CD14-positive monocyte (primary cell): ENCODE results near the gene PIH1D1. TPM values are rescaled to one million over a fixed set of nuclear protein-coding genes. Genes with fewer than 3 reads are reported as not detected.

Source experiments
- DNase-seq, 3 donors: peaks; one replicate each; pipeline ENCODE4 v3.0.0-alpha.2; 2011 to 2022
- H2AFZ ChIP-seq: 2 replicates; pipeline ENCODE4 v1.6.0; 2012; ENCODE audit warnings: mild to moderate bottlenecking, low read depth, low read length, inconsistent platforms; ENCODE audit not compliant: insufficient read depth, poor library complexity, severe bottlenecking
- H3K27ac ChIP-seq, 2 donors: 1 replicate in 1 of 2; 2 replicates in 1 of 2; pipeline ENCODE4 v1.5.1; 2012 to 2013; ENCODE audit warnings: low read length in 2 of 2, control low read depth in 1 of 2, inconsistent platforms in 1 of 2, low read depth in 1 of 2, mild to moderate bottlenecking in 1 of 2
- H3K27me3 ChIP-seq, 2 donors: one replicate each; pipeline versions ENCODE4 v1.6.0 to v1.6.1; 2011 to 2013; ENCODE audit warnings: low read length in 2 of 2; ENCODE audit not compliant: control insufficient read depth in 2 of 2, insufficient read depth in 2 of 2
- H3K36me3 ChIP-seq, 2 donors: replicated peaks in 1 of 2; 1 replicate in 1 of 2; 2 replicates in 1 of 2; pipeline versions ENCODE4 v1.5.1 to v1.6.1; 2012 to 2013; ENCODE audit warnings: low read length in 2 of 2, control low read depth in 1 of 2, inconsistent platforms in 1 of 2, mild to moderate bottlenecking in 1 of 2; ENCODE audit not compliant: insufficient read depth in 2 of 2, control insufficient read depth in 1 of 2
- H3K4me1 ChIP-seq, 2 donors: 1 replicate in 1 of 2; 2 replicates in 1 of 2; pipeline versions ENCODE4 v1.5.1 to v1.6.1; 2012 to 2013; ENCODE audit warnings: low read length in 2 of 2, control low read depth in 1 of 2, inconsistent platforms in 1 of 2, mild to moderate bottlenecking in 1 of 2, moderate library complexity in 1 of 2; ENCODE audit not compliant: insufficient read depth in 2 of 2, control insufficient read depth in 1 of 2
- H3K4me2 ChIP-seq: replicated peaks from 2 replicates; pipeline ENCODE3; 2012; ENCODE audit warnings: low read length, moderate library complexity, mild to moderate bottlenecking; ENCODE audit not compliant: poor library complexity, severe bottlenecking; ENCODE audit errors: extremely low read depth
- H3K4me3 ChIP-seq, 3 experiments: fragments of 200-600 bp in 1 of 3; sonication (generic) in 1 of 3; replicated peaks in 1 of 3; 1 replicate in 2 of 3; 2 replicates in 1 of 3; pipeline ENCODE4 v1.5.1; 2011 to 2013; ENCODE audit warnings: low read length in 3 of 3, mild to moderate bottlenecking in 3 of 3, control low read depth in 2 of 3, low read depth in 2 of 3, inconsistent platforms in 1 of 3, moderate library complexity in 1 of 3
- H3K79me2 ChIP-seq: 2 replicates; pipeline ENCODE4 v1.6.0; 2012; ENCODE audit warnings: mild to moderate bottlenecking, control low read depth, inconsistent platforms, low read length, moderate library complexity; ENCODE audit not compliant: insufficient read depth
- H3K9ac ChIP-seq: 2 replicates; pipeline ENCODE4 v1.6.0; 2017; ENCODE audit warnings: low read length, mild to moderate bottlenecking; ENCODE audit not compliant: insufficient read depth, poor library complexity, severe bottlenecking
- H3K9me3 ChIP-seq, 2 donors: replicated peaks in 1 of 2; 1 replicate in 1 of 2; 2 replicates in 1 of 2; pipeline versions ENCODE4 v1.5.1 to v1.6.1; 2012 to 2013; ENCODE audit warnings: low read length in 2 of 2, control low read depth in 1 of 2; ENCODE audit not compliant: control insufficient read depth in 1 of 2, insufficient read depth in 1 of 2
- H4K20me1 ChIP-seq: 2 replicates; pipeline ENCODE4 v1.6.0; 2012; ENCODE audit warnings: mild to moderate bottlenecking, low read length, control low read depth, moderate library complexity; ENCODE audit not compliant: insufficient read depth
- H3K27ac Mint-ChIP-seq, 7 donors: one replicate each; pipeline ENCODE4 v1.8.0; 2020; ENCODE audit warnings: mild to moderate bottlenecking in 7 of 7, mixed read lengths in 7 of 7, moderate library complexity in 6 of 7, inconsistent platforms in 2 of 7
- H3K27me3 Mint-ChIP-seq, 3 donors: one replicate each; pipeline ENCODE4 v1.8.0; 2021 to 2022; ENCODE audit warnings: low read depth in 3 of 3, mild to moderate bottlenecking in 3 of 3, mixed read lengths in 3 of 3, moderate library complexity in 3 of 3, inconsistent platforms in 1 of 3
- H3K36me3 Mint-ChIP-seq, 2 donors: one replicate each; pipeline ENCODE4 v1.8.0; 2020; ENCODE audit warnings: mixed read lengths in 2 of 2, inconsistent platforms in 1 of 2, mild to moderate bottlenecking in 1 of 2
- H3K4me1 Mint-ChIP-seq: one replicate; pipeline ENCODE4 v1.8.0; 2020; ENCODE audit warnings: mild to moderate bottlenecking, mixed read lengths
- H3K4me3 Mint-ChIP-seq, 2 donors: one replicate each; pipeline ENCODE4 v1.8.0; 2020; ENCODE audit warnings: mild to moderate bottlenecking in 2 of 2, mixed read lengths in 2 of 2, moderate library complexity in 1 of 2
- H3K9me3 Mint-ChIP-seq, 7 donors: one replicate each; pipeline ENCODE4 v1.8.0; 2020 to 2022; ENCODE audit warnings: mixed read lengths in 7 of 7, mild to moderate bottlenecking in 6 of 7, moderate library complexity in 6 of 7, inconsistent platforms in 2 of 7
- WGBS: methylation state at CpG from one replicate; pipeline ENCODE4 v1.1.5; 2013; ENCODE audit warnings: missing lambda C conversion rate; ENCODE audit not compliant: insufficient coverage; 5-methylcytosine and 5-hydroxymethylcytosine counted together
- intact Hi-C, 2 donors: fragments of 100-400 bp; cut with micrococcal nuclease; formaldehyde crosslinking; loops; one replicate each; pipeline versions ENCODE4 v1.15.0 to v1.15.1; 2023
- polyA plus RNA-seq, 3 donors: library from polyadenylated mRNA; depleted of rRNA in 1 of 3; unstranded in 2 of 3; stranded (reverse) in 1 of 3; fragments of 300-500 nt in 2 of 3; fragments of >200 nt in 1 of 3; fragmentation: Illumina TruSeq in 2 of 3; gene quantifications; 1 replicate in 2 of 3; 2 replicates in 1 of 3; pipeline ENCODE4 v1.2.3, GENCODE V29; 2012 to 2021
- TF ChIP-seq, protein P1 (sequence below): fragments of 200-600 bp; IDR thresholded peaks from one replicate; pipeline ENCODE4 v1.8.0; 2022; ENCODE audit warnings: antibody characterized with exemption, mild to moderate bottlenecking

The PIH1D1 gene
- polyA plus RNA-seq, 3 donors, result 62.3 to 102 (median 83.9) TPM

DNA sequence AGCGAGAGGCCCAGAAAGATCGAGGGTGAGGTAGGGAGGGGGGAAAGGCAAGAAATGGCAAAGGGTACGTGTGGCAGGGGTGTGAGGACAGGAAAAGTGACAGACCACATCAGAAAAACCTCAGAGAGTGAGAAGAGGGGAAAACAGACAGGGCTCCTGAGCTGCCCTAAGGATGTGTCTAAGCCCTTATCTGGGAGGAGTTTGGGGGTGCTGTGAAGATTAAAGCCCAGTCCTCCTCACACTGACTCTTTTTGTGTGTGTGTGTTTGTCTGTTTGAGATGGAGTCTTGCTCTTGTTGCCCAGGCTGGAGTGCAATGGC lies 27.7 kb downstream of the PIH1D1 start:
- no peak overlapping the region for H3K4me2 ChIP-seq
- Mint-ChIP-seq H3K27me3 (peaks cover 93 to 100% (median 95%) of the 10 kb centered on the region in 3 donors), H3K4me1 (peaks cover 42% of the 10 kb centered on the region), H3K27ac (no peak overlapping the region), H3K36me3 (peaks cover 0 to 29% of the 10 kb centered on the region in 2 donors), H3K4me3 (peak overlapping the region in 1 of 2 donors; percentile 85), H3K9me3 (peaks cover 0 to 38% (median 19%) of the 10 kb centered on the region in 7 donors)
- WGBS, result 8% methylated on average over 3 of the region's 3 CpGs
- no peak for DNase-seq
- H3K27ac ChIP-seq, result no peak overlapping the region
- intact Hi-C loops, result loop anchor here in 1 of 2 donors (10.0 kb wide), 1 partner anchor 49 kb away; no protein-coding TSS in a partner anchor
- H4K20me1 ChIP-seq, result no peaks in the 10 kb centered on the region
- H2AFZ ChIP-seq, result no peak overlapping the region
- H3K36me3 ChIP-seq, result no peaks in the 10 kb centered on the region
- no peaks in the 10 kb centered on the region for H3K79me2 ChIP-seq
- peaks cover 77 to 97% of the 10 kb centered on the region in 2 donors for H3K27me3 ChIP-seq
- peaks cover 0 to 48% of the 10 kb centered on the region in 2 donors for H3K9me3 ChIP-seq
- TF ChIP-seq, protein P1, sequence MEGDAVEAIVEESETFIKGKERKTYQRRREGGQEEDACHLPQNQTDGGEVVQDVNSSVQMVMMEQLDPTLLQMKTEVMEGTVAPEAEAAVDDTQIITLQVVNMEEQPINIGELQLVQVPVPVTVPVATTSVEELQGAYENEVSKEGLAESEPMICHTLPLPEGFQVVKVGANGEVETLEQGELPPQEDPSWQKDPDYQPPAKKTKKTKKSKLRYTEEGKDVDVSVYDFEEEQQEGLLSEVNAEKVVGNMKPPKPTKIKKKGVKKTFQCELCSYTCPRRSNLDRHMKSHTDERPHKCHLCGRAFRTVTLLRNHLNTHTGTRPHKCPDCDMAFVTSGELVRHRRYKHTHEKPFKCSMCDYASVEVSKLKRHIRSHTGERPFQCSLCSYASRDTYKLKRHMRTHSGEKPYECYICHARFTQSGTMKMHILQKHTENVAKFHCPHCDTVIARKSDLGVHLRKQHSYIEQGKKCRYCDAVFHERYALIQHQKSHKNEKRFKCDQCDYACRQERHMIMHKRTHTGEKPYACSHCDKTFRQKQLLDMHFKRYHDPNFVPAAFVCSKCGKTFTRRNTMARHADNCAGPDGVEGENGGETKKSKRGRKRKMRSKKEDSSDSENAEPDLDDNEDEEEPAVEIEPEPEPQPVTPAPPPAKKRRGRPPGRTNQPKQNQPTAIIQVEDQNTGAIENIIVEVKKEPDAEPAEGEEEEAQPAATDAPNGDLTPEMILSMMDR, result no peak
- no peak overlapping the region for H3K4me3 ChIP-seq
- H3K4me1 ChIP-seq, result peaks cover 13 to 27% of the 10 kb centered on the region in 2 donors
- no peak overlapping the region for H3K9ac ChIP-seq

DNA sequence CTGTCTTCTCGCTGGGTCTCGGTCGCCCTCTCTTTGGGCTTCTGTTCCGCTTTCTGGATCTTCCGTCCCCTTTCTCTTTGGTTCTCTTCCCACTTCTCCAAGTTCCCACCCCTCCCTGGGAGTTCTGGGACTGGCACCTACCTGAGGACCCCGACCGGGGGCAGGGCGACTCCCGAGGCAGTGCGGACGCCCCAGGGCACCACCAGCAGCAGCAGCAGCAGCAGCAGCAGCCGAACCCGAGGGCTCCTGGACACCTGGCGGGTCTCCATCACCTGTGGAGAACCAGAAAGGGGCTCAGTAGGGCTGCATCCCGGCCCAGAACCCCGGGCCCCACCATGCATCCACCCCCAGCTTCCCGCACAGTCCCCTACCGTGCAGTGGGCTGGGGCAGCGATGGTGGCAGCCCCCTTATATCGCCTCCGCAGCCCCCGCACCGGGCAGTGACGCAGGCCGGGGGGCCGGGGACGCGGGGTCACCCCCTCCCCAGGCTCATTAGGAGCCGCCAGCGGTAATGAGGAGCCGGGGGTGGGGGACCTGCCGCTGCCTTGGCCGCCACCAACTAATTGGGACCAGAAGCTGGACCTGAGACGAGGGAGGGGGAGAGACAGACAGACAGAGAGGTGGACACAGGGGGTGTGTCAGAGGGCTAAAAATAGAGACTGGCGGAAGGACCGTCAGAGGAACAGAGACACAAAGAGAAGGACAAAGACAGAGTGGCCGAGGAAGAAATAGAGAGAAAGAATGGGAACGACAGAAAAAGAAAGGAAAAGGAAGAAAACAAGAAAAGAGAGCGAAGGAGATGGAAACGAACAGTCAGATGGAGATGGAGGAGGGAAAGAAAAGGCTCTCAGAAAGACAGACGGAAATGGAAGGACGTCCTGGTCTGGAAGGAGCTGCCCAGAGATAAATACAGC lies 28.3 kb downstream of the PIH1D1 start, which contains the start of gene PTH2:
Gene PTH2 (minus strand): TSS at position 371 of the 914 bp plus-strand sequence. CDS start 102 bp downstream, at position 269.
- Histone ChIP-seq H3K4me2 (peak within 1 kb of the TSS; percentile 63), H3K9me3 (peaks cover 0 to 43% of the 10 kb centered on the region in 2 donors), H2AFZ (peak within 1 kb of the TSS; percentile 63), H3K4me1 (peaks cover 13 to 26% of the 10 kb centered on the region in 2 donors), H3K79me2 (no peaks in the 10 kb centered on the region), H4K20me1 (no peaks in the 10 kb centered on the region), H3K9ac (no peak within 1 kb of the TSS), H3K36me3 (no peaks in the 10 kb centered on the region), H3K4me3 (peak within 1 kb of the TSS in 2 of 3 experiments; percentile 5 to 63), H3K27me3 (peaks cover 75 to 91% of the 10 kb centered on the region in 2 donors), H3K27ac (no peak within 1 kb of the TSS)
- no peak for DNase-seq
- Mint-ChIP-seq H3K4me1 (peaks cover 38% of the 10 kb centered on the region), H3K36me3 (peaks cover 0 to 29% of the 10 kb centered on the region in 2 donors), H3K27me3 (peaks cover 91 to 99% (median 93%) of the 10 kb centered on the region in 3 donors), H3K4me3 (peak within 1 kb of the TSS; percentile 73 to 92), H3K27ac (no peak within 1 kb of the TSS), H3K9me3 (peaks cover 0 to 37% (median 19%) of the 10 kb centered on the region in 7 donors)
- intact Hi-C loops, result loop anchor here in 1 of 2 donors (10.0 kb wide), 1 partner anchor 49 kb away; no protein-coding TSS in a partner anchor
- TF ChIP-seq, protein P1, result no peak
- 10% methylated on average over 27 of the region's 42 CpGs for WGBS
